ENCODE measurements around the gene CHRND.

The CHRND gene

DNA sequence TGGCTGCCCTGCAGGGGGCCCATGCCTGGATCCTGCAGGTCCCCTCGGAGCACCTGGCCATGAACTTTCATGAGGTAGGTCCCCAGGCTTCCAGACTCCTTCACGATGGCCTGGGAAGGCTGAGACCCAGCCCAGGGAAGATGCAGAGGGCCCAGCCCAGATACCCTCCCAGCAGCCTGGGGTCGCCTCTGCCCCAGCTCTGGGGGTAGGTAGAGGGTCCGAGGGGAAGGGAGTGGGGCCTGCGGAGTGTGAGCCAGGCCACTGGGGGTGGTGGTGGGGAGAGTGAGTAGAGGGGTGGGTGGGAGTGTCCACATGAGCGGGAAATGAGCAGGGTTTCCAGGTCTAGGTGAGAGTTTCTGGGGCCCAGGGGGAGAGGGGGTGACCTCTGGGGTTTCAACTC, 1.2 kb upstream of the CHRND start:
- TF ChIP-seq RAD21 (IDR thresholded peaks at IDR 0.05; ENCODE audit: low read depth): no peak
- TF ChIP-seq EP300 (IDR thresholded peaks at IDR 0.05; ENCODE audit: borderline replicate concordance): no peak
- no peak for TF ChIP-seq REST (IDR thresholded peaks at IDR 0.05; ENCODE audit: low read depth)
- no peak for TF ChIP-seq CREB1 (IDR thresholded peaks at IDR 0.05; ENCODE audit: low read depth)
- no peak for TF ChIP-seq NFIC (IDR thresholded peaks at IDR 0.05)
- TF ChIP-seq YY1 (IDR thresholded peaks at IDR 0.05; ENCODE audit: low read depth): no peak
- TF ChIP-seq TAF1 (IDR thresholded peaks at IDR 0.05; ENCODE audit: low read depth): no peak
- TF ChIP-seq CEBPB (IDR thresholded peaks at IDR 0.05): no peak
- TF ChIP-seq FOXM1 (IDR thresholded peaks at IDR 0.05; ENCODE audit: borderline replicate concordance, low read depth): no peak
- no peak for TF ChIP-seq ZBTB7A (IDR thresholded peaks at IDR 0.05; ENCODE audit: low read depth)
- TF ChIP-seq, protein P1, sequence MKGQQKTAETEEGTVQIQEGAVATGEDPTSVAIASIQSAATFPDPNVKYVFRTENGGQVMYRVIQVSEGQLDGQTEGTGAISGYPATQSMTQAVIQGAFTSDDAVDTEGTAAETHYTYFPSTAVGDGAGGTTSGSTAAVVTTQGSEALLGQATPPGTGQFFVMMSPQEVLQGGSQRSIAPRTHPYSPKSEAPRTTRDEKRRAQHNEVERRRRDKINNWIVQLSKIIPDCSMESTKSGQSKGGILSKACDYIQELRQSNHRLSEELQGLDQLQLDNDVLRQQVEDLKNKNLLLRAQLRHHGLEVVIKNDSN (IDR thresholded peaks at IDR 0.05): no peak
- TF ChIP-seq EGR1 (IDR thresholded peaks at IDR 0.05): no peak
- no peak for TF ChIP-seq MAX (IDR thresholded peaks at IDR 0.05)
- no peak for TF ChIP-seq TCF12 (IDR thresholded peaks at IDR 0.05; ENCODE audit: low read depth)
- TF ChIP-seq TEAD4 (IDR thresholded peaks at IDR 0.05): no peak

GRCh38 chr2:232525199-232525598, 761 bp upstream of the CHRND start:
- no peak for TF ChIP-seq EP300 (IDR thresholded peaks at IDR 0.05; ENCODE audit: borderline replicate concordance)
- TF ChIP-seq TAF1 (IDR thresholded peaks at IDR 0.05; ENCODE audit: low read depth): no peak
- no peak for TF ChIP-seq CREB1 (IDR thresholded peaks at IDR 0.05; ENCODE audit: low read depth)
- no peak for TF ChIP-seq REST (IDR thresholded peaks at IDR 0.05; ENCODE audit: low read depth)
- no peak; the same call in 1 of the 2 replicates for TF ChIP-seq ZBTB7A (IDR thresholded peaks at IDR 0.05; ENCODE audit: low read depth)
- TF ChIP-seq RAD21 (IDR thresholded peaks at IDR 0.05; ENCODE audit: low read depth): no peak
- TF ChIP-seq EGR1 (IDR thresholded peaks at IDR 0.05): no peak
- no peak for TF ChIP-seq NFIC (IDR thresholded peaks at IDR 0.05)
- TF ChIP-seq, protein P1 (IDR thresholded peaks at IDR 0.05): no peak
- no peak for TF ChIP-seq MAX (IDR thresholded peaks at IDR 0.05)
- TF ChIP-seq CEBPB (IDR thresholded peaks at IDR 0.05): no peak
- no peak for TF ChIP-seq YY1 (IDR thresholded peaks at IDR 0.05; ENCODE audit: low read depth)
- TF ChIP-seq FOXM1 (IDR thresholded peaks at IDR 0.05; ENCODE audit: borderline replicate concordance, low read depth): no peak
- TF ChIP-seq TCF12 (IDR thresholded peaks at IDR 0.05; ENCODE audit: low read depth): no peak
- no peak for TF ChIP-seq TEAD4 (IDR thresholded peaks at IDR 0.05)

DNA sequence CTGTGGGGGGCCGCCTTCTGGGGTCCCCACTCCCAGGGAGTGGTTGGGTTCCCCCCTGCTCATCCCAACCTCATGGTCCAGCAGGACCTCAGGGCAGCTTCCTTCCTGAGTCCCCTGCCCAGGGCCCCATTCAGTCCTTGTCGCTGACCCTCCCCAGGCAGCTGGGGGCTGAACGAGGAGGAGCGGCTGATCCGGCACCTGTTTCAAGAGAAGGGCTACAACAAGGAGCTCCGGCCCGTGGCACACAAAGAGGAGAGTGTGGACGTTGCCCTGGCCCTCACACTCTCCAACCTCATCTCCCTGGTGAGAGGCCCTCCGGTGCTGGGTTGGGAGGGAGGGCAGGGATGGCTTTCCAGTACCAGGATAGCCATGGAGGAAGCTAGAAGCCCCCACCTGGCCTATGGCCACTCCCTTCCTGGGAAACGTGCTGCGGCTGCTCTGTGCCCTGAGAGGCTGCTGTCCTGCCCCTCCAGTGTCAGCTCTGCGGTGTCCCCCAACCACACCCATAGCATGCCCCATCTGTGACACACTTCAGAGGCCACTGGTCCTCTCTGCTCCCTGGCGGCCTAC, 497 bp downstream of the CHRND start:
- TF ChIP-seq EGR1 (IDR thresholded peaks at IDR 0.05) (no peak), RAD21 (IDR thresholded peaks at IDR 0.05; ENCODE audit: low read depth) (no peak), EP300 (IDR thresholded peaks at IDR 0.05; ENCODE audit: borderline replicate concordance) (no peak)

DNA sequence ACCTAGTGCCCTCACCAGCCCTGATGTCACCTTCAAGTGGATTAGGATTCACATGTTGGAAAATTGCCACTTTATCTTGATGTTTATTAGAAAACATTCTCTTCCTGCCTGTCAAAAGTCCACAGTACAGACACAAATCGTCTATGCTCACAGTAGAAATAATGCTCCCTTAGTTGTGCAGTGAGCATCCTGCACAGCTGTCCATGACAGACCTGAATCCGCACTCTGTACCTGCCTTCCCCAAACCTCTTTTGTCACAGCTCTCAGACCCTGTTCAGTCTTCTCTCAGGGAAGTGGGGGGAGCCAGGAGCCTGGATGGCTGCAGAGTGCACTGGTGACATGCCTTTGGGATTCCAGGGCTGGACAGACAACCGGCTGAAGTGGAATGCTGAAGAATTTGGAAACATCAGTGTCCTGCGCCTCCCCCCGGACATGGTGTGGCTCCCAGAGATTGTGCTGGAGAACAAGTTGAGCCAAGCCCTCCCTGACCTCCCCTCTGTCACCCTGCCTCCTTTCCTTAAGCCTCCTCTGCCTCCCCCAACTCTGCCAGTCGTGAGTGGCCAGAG, 2.0 kb downstream of the CHRND start:
- TF ChIP-seq TEAD4 (IDR thresholded peaks at IDR 0.05): no peak
- no peak for TF ChIP-seq REST (IDR thresholded peaks at IDR 0.05; ENCODE audit: low read depth)
- no peak for TF ChIP-seq YY1 (IDR thresholded peaks at IDR 0.05; ENCODE audit: low read depth)
- no peak for TF ChIP-seq TAF1 (IDR thresholded peaks at IDR 0.05; ENCODE audit: low read depth)
- no peak for TF ChIP-seq TCF12 (IDR thresholded peaks at IDR 0.05; ENCODE audit: low read depth)
- TF ChIP-seq ZBTB7A (IDR thresholded peaks at IDR 0.05; ENCODE audit: low read depth): no peak
- no peak for TF ChIP-seq CEBPB (IDR thresholded peaks at IDR 0.05)
- no peak for TF ChIP-seq NFIC (IDR thresholded peaks at IDR 0.05)
